ENCODE measurements around the gene TRAK2. TPM values are rescaled to one million over a fixed set of nuclear protein-coding genes. Genes with fewer than 3 reads are reported as not detected.

The TRAK2 gene
- total and polyA plus RNA-seq, 9 of the 15 experiments (the other 6 are each of a cell fraction or from before 2014, with no cell fraction given), result 3.4 to 10.4 (median 7.3) TPM

DNA sequence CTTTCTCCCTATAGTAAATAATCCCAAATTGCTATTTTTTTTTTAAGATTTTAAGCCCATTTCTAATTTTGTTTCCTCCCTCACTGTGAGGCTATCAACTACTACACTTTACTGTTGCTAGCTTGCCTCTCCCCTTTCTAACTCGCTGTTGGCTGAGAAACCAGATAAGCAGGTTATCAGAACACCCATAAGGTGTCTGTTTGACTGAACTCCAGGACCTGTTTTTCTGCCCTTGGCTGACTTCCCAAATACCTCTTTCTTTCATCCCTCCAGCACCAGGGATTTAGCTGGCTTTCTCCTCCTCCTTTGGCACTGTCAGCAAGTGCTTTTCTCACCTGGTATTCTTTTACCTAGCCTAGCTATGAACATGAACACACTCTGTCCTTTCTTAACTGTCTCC, 11.1 kb downstream of the TRAK2 start (continued):
- TF ChIP-seq, protein P1, sequence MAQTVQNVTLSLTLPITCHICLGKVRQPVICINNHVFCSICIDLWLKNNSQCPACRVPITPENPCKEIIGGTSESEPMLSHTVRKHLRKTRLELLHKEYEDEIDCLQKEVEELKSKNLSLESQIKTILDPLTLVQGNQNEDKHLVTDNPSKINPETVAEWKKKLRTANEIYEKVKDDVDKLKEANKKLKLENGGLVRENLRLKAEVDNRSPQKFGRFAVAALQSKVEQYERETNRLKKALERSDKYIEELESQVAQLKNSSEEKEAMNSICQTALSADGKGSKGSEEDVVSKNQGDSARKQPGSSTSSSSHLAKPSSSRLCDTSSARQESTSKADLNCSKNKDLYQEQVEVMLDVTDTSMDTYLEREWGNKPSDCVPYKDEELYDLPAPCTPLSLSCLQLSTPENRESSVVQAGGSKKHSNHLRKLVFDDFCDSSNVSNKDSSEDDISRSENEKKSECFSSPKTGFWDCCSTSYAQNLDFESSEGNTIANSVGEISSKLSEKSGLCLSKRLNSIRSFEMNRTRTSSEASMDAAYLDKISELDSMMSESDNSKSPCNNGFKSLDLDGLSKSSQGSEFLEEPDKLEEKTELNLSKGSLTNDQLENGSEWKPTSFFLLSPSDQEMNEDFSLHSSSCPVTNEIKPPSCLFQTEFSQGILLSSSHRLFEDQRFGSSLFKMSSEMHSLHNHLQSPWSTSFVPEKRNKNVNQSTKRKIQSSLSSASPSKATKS (CRISPR knock-in tag; IDR thresholded peaks at IDR 0.05), result no peak
- TF ChIP-seq, protein P2, sequence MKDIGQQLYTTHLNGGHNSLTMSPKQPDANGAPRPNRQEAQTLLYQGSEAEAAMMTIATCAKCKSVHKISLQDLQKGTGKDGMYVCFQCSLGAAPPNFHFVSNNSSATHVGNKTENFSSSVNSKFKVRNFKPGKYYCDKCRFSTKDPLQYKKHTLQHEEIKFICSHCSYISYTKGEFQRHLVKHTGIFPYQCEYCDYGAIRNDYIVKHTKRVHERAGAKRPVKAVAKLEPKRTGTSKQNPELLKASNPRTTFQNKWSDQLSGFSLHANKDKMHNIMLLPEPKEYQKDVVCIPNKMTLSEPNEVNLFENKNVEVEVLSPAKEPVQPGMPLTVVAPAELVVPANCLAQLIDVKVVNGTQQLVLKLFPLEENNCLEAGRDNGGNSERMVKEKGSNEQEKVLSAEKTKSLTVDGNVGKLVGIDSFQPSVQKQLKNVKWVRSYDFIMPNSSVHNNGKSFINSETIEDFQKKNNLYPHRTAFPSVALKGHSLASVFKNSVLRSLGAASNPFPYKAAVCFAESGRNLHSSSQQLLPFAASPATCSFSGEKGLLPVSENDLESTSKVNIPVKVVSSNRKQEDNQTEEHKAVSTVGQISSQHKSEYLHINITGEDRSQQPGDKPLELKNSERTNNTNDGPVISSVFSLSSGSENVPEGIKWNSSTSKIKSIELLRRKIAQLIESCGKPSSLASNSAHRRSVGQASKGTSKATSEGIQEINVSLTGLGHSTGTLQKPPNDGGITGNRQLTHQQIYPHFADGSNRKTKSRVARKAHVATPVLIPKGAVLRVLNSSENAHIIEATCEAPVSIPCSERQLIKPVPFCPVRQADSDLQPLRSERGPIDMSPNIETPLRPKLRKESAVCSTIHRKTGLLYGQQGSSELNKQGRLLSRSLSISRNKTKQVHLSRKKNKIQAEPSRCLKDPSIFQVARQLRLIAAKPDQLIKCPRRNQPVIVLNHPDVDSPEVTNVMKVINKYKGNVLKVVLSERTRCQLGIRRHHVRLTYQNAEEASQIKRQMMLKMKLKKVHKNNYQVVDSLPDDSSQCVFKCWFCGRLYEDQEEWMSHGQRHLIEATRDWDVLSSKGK (CRISPR knock-in tag; IDR thresholded peaks at IDR 0.05), result no peak
- TF ChIP-seq MXI1 (IDR thresholded peaks at IDR 0.05; ENCODE audit: low read depth, low read length), result no peak; the same call in 1 of the 2 replicates
- TF ChIP-seq KDM4B (IDR thresholded peaks at IDR 0.05; ENCODE audit: borderline replicate concordance in 2 of 2, low read depth in 1 of 2), result no peak
- no peak for TF ChIP-seq MCM7 (IDR thresholded peaks at IDR 0.05)
- TF ChIP-seq GTF2E2 (tag; IDR thresholded peaks at IDR 0.05), result no peak
- TF ChIP-seq, protein P3, sequence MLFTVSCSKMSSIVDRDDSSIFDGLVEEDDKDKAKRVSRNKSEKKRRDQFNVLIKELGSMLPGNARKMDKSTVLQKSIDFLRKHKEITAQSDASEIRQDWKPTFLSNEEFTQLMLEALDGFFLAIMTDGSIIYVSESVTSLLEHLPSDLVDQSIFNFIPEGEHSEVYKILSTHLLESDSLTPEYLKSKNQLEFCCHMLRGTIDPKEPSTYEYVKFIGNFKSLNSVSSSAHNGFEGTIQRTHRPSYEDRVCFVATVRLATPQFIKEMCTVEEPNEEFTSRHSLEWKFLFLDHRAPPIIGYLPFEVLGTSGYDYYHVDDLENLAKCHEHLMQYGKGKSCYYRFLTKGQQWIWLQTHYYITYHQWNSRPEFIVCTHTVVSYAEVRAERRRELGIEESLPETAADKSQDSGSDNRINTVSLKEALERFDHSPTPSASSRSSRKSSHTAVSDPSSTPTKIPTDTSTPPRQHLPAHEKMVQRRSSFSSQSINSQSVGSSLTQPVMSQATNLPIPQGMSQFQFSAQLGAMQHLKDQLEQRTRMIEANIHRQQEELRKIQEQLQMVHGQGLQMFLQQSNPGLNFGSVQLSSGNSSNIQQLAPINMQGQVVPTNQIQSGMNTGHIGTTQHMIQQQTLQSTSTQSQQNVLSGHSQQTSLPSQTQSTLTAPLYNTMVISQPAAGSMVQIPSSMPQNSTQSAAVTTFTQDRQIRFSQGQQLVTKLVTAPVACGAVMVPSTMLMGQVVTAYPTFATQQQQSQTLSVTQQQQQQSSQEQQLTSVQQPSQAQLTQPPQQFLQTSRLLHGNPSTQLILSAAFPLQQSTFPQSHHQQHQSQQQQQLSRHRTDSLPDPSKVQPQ (CRISPR knock-in tag; IDR thresholded peaks at IDR 0.05; ENCODE audit: borderline replicate concordance), result no peak
- no peak for TF ChIP-seq POLR2H (tag; IDR thresholded peaks at IDR 0.05; ENCODE audit: low read depth)
- no peak for TF ChIP-seq TAF1 (IDR thresholded peaks at IDR 0.05; ENCODE audit: control insufficient read depth, extremely low read depth, insufficient read depth, low read length, severe bottlenecking)
- TF ChIP-seq NONO (IDR thresholded peaks at IDR 0.05; ENCODE audit: low read depth in 2 of 2, low read length in 1 of 2), result no peak; a peak in 1 of 4 replicates
- TF ChIP-seq, protein P4, sequence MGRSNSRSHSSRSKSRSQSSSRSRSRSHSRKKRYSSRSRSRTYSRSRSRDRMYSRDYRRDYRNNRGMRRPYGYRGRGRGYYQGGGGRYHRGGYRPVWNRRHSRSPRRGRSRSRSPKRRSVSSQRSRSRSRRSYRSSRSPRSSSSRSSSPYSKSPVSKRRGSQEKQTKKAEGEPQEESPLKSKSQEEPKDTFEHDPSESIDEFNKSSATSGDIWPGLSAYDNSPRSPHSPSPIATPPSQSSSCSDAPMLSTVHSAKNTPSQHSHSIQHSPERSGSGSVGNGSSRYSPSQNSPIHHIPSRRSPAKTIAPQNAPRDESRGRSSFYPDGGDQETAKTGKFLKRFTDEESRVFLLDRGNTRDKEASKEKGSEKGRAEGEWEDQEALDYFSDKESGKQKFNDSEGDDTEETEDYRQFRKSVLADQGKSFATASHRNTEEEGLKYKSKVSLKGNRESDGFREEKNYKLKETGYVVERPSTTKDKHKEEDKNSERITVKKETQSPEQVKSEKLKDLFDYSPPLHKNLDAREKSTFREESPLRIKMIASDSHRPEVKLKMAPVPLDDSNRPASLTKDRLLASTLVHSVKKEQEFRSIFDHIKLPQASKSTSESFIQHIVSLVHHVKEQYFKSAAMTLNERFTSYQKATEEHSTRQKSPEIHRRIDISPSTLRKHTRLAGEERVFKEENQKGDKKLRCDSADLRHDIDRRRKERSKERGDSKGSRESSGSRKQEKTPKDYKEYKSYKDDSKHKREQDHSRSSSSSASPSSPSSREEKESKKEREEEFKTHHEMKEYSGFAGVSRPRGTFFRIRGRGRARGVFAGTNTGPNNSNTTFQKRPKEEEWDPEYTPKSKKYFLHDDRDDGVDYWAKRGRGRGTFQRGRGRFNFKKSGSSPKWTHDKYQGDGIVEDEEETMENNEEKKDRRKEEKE (IDR thresholded peaks at IDR 0.05; ENCODE audit: borderline replicate concordance in 1 of 2, control insufficient read depth in 1 of 2, low read depth in 2 of 2, low read length in 1 of 2), result no peak
- TF ChIP-seq GABPA (tag; conservative IDR thresholded peaks at IDR 0.05; ENCODE audit: low read depth), result no peak

All from K562 (cell line).